ENCODE results near the gene MEF2D. TPM values are rescaled to one million over a fixed set of nuclear protein-coding genes. Genes with fewer than 3 reads are reported as not detected.
A peak's percentile ranks its signal among the peaks of the same experiment; 100 is the strongest.

Gene MEF2D
- total and polyA plus RNA-seq, 2 donors (not counting 1 experiment from before 2014, with no cell fraction given): 65.6 to 128 TPM

DNA sequence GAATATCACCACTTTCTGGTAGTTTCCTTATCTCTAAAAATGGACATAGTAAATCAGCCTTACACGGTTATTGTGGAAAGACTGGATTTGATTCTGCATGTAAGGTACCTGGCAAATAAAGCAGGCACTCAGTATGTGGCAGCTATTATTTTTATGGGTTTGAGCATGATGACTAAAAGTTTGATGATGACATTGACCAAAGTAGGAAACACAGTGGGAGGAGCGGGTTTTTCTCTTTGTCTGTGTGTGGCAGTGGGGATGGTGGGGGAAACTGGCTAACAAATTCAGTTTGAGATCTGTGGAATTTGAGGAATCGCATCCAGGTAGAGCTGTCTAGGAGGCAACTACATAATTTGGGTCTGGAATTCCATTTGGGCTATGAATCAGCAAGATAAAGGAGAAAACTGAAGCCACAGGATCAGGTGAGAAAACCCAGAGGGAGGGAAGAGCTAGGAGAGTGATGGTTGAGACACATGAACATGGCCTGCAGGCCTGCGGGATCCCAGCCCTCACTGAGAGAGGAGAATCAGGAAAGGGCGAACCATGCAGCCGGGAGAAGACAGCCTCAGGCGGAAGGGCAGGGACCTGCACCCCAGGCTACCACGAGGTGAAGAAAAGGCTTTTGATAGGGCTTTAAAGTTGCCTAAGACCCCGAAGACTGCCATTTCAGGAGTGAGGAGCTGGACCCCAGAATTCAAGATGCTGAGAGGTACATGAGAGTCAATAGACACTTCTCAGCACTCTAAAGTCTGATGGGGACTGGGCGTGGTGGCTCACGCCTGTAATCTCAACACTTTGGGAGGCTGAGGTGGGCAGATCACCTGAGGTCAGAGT, 52.2 kb downstream of the MEF2D start:
- DNase-seq (no peak), ATAC-seq (ENCODE audit: low read depth) (no peak)
- TF ChIP-seq, protein P1, sequence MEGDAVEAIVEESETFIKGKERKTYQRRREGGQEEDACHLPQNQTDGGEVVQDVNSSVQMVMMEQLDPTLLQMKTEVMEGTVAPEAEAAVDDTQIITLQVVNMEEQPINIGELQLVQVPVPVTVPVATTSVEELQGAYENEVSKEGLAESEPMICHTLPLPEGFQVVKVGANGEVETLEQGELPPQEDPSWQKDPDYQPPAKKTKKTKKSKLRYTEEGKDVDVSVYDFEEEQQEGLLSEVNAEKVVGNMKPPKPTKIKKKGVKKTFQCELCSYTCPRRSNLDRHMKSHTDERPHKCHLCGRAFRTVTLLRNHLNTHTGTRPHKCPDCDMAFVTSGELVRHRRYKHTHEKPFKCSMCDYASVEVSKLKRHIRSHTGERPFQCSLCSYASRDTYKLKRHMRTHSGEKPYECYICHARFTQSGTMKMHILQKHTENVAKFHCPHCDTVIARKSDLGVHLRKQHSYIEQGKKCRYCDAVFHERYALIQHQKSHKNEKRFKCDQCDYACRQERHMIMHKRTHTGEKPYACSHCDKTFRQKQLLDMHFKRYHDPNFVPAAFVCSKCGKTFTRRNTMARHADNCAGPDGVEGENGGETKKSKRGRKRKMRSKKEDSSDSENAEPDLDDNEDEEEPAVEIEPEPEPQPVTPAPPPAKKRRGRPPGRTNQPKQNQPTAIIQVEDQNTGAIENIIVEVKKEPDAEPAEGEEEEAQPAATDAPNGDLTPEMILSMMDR (IDR thresholded peaks at IDR 0.05): no peak
- TF ChIP-seq EZH2 (IDR thresholded peaks at IDR 0.05; ENCODE audit: borderline replicate concordance, insufficient read depth, low read depth, low read length, poor library complexity, severe bottlenecking): no peak
- Histone ChIP-seq H4K20me1 (ENCODE audit: control insufficient read depth, insufficient read depth, low read length, poor library complexity, severe bottlenecking) (no peaks in the 10 kb centered on the region), H3K36me3 (replicated peaks in 1 of 2; ENCODE audit: control extremely low read depth in 1 of 2, control insufficient read depth in 1 of 2, extremely low read depth in 1 of 2, insufficient read depth in 2 of 2, low read length in 1 of 2) (no peaks in the 10 kb centered on the region), H3K9me3 (ENCODE audit: control extremely low read depth in 1 of 3, control insufficient read depth in 2 of 3, insufficient read depth in 1 of 3, low read length in 2 of 3) (no peaks in the 10 kb centered on the region), H3K4me1 (ENCODE audit: control insufficient read depth in 2 of 2, insufficient read depth in 2 of 2, low read length in 2 of 2) (peaks cover 4 to 5% of the 10 kb centered on the region in 2 donors), H3K9ac (ENCODE audit: low read length) (no peak overlapping the region), H3K27ac (ENCODE audit: low read length in 2 of 2) (no peak overlapping the region), H3K27me3 (replicated peaks in 1 of 4; ENCODE audit: control extremely low read depth in 1 of 4, control insufficient read depth in 3 of 4, insufficient read depth in 4 of 4, low read length in 3 of 4) (peaks cover 0 to 39% (median 23%) of the 10 kb centered on the region in 4 experiments), H3K79me2 (ENCODE audit: control insufficient read depth, insufficient read depth, low read length) (no peaks in the 10 kb centered on the region), H3K4me3 (ENCODE audit: control extremely low read depth in 1 of 5, extremely low read depth in 1 of 5, insufficient read depth in 1 of 5, low read depth in 2 of 5, low read length in 4 of 5) (no peak overlapping the region), H3K4me2 (replicated peaks; ENCODE audit: low read depth, low read length, poor library complexity, severe bottlenecking) (no peak overlapping the region), H2AFZ (ENCODE audit: insufficient read depth, low read depth, low read length, poor library complexity, severe bottlenecking) (no peak overlapping the region)
- H3K9me3 Mint-ChIP-seq (ENCODE audit: insufficient read depth): no peaks in the 10 kb centered on the region
- no peak overlapping the region for H3K4me3 Mint-ChIP-seq
- POLR2A ChIA-PET: no interaction called here
- intact Hi-C loops (cut with micrococcal nuclease): no loop called here
- no peaks in the 10 kb centered on the region for H3K4me1 Mint-ChIP-seq
- 91% methylated on average over 11 of the region's 11 CpGs for WGBS (ENCODE audit: insufficient coverage)
- H3K27ac Mint-ChIP-seq: no peak overlapping the region
- H3K27me3 Mint-ChIP-seq: peaks cover 42% of the 10 kb centered on the region
- CTCF ChIA-PET: interaction anchor here (2.9 to 12.8 kb wide), 2 partner anchors 67 to 160 kb away, joined by 11 to 445 read pairs; no protein-coding TSS in a partner anchor

DNA sequence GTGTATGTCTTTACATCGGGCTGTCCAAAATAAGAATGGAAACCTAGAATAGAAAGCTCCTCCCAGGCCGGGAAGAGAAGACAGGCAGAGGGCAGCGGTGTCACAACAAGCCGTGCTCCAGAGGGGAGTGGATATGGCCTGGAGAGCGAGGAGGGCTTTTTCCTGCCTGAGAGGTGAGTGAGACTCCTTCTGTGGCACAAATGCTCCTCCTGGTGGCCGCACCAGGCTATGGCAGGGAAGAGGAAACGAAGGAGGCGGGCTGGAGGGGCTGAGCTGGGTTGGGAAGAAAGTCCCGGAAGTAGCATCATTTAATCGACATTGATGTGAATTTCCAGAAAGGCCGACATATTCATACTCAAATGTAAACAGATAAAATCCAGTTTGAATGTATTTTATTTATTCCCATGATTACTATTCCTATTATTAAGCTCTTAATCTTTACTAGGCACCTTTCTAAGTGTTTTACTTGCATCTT, 54.7 kb downstream of the MEF2D start:
- ATAC-seq (ENCODE audit: low read depth) (peak; percentile 97), DNase-seq (peak; percentile 83)
- ChIA-PET CTCF (interaction anchor here (0.5 to 12.8 kb wide), 60 partner anchors 9 to 738 kb away, joined by 3 to 445 read pairs (median 4); partner anchors contain the start of genes BCAN, GPATCH4, MEF2D and NAXE), POLR2A (interaction anchor here (0.6 to 0.7 kb wide), 2 partner anchors 60 kb away, joined by 3 read pairs; no protein-coding TSS in a partner anchor)
- Mint-ChIP-seq H3K4me3 (no peak overlapping the region), H3K27me3 (peaks cover 61% of the 10 kb centered on the region), H3K27ac (no peak overlapping the region), H3K4me1 (no peaks in the 10 kb centered on the region), H3K9me3 (ENCODE audit: insufficient read depth) (no peaks in the 10 kb centered on the region)
- Histone ChIP-seq H3K4me3 (ENCODE audit: control extremely low read depth in 1 of 5, extremely low read depth in 1 of 5, insufficient read depth in 1 of 5, low read depth in 2 of 5, low read length in 4 of 5) (no peak overlapping the region), H3K4me1 (ENCODE audit: control insufficient read depth in 2 of 2, insufficient read depth in 2 of 2, low read length in 2 of 2) (peaks cover 4 to 10% of the 10 kb centered on the region in 2 donors), H3K27ac (ENCODE audit: low read length in 2 of 2) (no peak overlapping the region), H3K4me2 (replicated peaks; ENCODE audit: low read depth, low read length, poor library complexity, severe bottlenecking) (no peak overlapping the region), H3K79me2 (ENCODE audit: control insufficient read depth, insufficient read depth, low read length) (no peaks in the 10 kb centered on the region), H3K27me3 (replicated peaks in 1 of 4; ENCODE audit: control extremely low read depth in 1 of 4, control insufficient read depth in 3 of 4, insufficient read depth in 4 of 4, low read length in 3 of 4) (peaks cover 0 to 64% (median 41%) of the 10 kb centered on the region in 4 experiments), H2AFZ (ENCODE audit: insufficient read depth, low read depth, low read length, poor library complexity, severe bottlenecking) (no peak overlapping the region), H4K20me1 (ENCODE audit: control insufficient read depth, insufficient read depth, low read length, poor library complexity, severe bottlenecking) (no peaks in the 10 kb centered on the region), H3K9ac (ENCODE audit: low read length) (no peak overlapping the region), H3K9me3 (ENCODE audit: control extremely low read depth in 1 of 3, control insufficient read depth in 2 of 3, insufficient read depth in 1 of 3, low read length in 2 of 3) (no peaks in the 10 kb centered on the region), H3K36me3 (replicated peaks in 1 of 2; ENCODE audit: control extremely low read depth in 1 of 2, control insufficient read depth in 1 of 2, extremely low read depth in 1 of 2, insufficient read depth in 2 of 2, low read length in 1 of 2) (no peaks in the 10 kb centered on the region)
- TF ChIP-seq, protein P1 (IDR thresholded peaks at IDR 0.05): peak; percentile 92
- no peak for TF ChIP-seq EZH2 (IDR thresholded peaks at IDR 0.05; ENCODE audit: borderline replicate concordance, insufficient read depth, low read depth, low read length, poor library complexity, severe bottlenecking)
- intact Hi-C loops (cut with micrococcal nuclease): loop anchor here (1.0 to 2.0 kb wide), 3 partner anchors 61 to 163 kb away; no protein-coding TSS in a partner anchor
- WGBS (ENCODE audit: insufficient coverage): 10% methylated on average over 6 of the region's 11 CpGs
